GM18517 (cell line): ENCODE results near the gene CCDC154.
"Not testable (repeated sequence)": the region's sequence is repeated elsewhere in the genome, so short reads cannot be mapped to it uniquely, and the experiment has no call there.

Experiments
- ATAC-seq: cut with Tn5 transposase; IDR thresholded peaks from one replicate; pipeline ENCODE4 v1.9.1; 2021; ENCODE audit warnings: mild to moderate bottlenecking, moderate library complexity; ENCODE audit not compliant: unreplicated experiment

Gene CCDC154, protein sequence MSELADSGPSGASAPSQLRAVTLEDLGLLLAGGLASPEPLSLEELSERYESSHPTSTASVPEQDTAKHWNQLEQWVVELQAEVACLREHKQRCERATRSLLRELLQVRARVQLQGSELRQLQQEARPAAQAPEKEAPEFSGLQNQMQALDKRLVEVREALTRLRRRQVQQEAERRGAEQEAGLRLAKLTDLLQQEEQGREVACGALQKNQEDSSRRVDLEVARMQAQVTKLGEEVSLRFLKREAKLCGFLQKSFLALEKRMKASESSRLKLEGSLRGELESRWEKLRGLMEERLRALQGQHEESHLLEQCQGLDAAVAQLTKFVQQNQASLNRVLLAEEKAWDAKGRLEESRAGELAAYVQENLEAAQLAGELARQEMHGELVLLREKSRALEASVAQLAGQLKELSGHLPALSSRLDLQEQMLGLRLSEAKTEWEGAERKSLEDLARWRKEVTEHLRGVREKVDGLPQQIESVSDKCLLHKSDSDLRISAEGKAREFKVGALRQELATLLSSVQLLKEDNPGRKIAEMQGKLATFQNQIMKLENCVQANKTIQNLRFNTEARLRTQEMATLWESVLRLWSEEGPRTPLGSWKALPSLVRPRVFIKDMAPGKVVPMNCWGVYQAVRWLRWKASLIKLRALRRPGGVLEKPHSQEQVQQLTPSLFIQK

DNA sequence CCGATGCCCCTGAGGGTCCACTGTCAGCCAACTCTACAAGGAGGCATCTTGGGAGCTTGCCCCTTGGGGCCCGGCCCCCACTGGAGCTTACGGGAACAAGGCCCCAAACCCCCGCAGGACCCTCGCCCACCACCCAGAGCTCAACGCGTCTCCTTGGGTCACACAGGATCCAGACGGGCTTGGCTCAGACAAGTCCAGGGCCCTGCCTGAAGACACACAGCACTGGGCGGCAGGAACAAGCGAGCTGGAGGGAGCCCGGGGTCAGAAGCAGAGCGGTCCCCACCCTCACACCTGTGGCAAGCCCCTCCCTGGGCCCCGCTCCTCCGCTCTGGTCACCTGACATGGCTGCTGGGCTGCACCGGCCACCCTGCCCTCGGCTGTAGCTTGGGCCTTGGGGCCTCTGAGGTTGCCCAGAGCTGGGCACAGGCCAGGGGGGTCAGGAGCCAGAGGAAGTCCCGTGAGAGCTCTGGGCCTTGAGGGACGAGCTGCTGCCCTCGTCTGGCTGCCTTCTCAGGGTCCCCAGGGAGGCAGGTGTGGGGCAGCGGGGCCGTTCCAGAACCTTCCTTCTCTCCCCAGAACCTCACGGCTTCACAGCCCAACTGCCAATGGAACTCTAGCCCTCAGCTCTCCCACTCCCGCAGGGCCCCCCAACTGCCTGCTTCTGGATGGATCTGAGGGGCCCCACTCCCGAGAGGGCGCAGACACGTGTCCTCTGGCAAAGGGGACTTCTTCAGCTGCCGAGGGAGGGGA, at the start of gene CCDC154:
Gene CCDC154 (minus strand): TSS at position 577 of the 750 bp plus-strand sequence. CDS start 234 bp downstream, at position 343.
- ATAC-seq: no peak

- ATAC-seq: no peak
Observed at GRCh38 chr16:1493746-1494094, 49.4 kb upstream of the CCDC154 start.

GRCh38 chr16:1492923-1493745, 48.8 kb upstream of the CCDC154 start, which contains the start of gene TELO2:
Gene TELO2, plus strand, starts transcription at chr16:1493360. Its CDS starts 922 bp downstream, at chr16:1494282.
- ATAC-seq: no peak

DNA sequence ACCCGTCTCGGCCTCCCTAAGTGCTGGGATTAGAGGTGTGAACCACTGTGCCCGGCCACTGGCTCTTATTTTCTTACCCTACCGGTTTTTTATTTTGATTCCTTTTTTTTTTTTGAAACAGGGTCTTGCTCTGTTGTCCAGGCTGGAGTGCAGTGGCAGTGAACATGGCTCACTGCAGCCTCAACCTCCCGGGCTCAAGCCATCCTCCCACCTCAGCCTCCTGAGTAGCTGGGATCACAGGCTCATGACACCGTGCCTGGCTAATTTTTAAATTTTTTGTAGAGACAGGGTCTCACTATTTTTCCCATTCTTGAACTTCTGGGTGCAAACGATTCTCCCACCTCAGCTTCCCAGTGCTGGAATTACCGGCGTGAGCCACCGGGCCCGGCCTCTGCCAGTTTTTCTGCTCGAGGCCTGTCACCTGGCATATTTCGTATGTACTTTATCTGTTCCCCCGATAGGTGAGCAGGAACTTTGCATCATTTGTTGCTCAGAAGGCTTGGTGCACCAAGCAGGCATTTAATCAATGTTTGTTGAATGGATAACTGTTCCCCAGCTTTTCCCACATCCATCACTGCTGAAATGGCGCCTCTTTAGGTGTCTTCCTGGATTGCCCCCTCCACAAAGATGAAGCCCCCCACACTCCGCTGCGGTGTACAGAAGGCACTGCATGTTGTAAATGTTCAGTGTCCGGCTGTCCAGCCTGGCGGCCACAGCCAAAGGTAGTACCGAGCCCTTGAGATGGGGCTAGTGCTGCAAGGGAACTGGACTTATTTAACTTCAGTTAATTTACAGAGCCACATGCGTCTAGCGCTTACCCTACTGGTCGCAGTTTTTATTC, 47.9 kb upstream of the CCDC154 start:
- ATAC-seq: no peak

GRCh38 chr16:1491327-1491726, 47.0 kb upstream of the CCDC154 start:
- ATAC-seq: no peak

DNA sequence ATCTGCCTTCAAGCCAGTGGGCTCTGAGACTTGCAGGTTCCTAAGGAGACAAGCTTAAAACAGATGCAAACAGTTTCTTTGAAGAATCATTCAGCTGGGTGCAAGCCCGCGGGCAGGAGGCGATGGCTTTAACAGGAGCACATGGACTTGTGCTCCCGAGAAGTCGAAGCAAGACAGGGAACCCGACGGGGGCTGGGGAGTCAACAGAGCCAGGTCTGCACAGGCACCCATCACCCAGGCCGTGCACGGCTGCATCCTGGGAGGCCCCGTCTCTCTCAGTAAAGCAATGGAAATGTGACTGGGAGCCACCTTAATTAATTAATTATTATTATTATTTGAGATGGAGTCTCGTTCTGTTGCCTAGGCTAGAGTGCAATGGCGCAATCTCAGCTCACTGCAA, 44.7 kb upstream of the CCDC154 start:
- no peak for ATAC-seq

DNA sequence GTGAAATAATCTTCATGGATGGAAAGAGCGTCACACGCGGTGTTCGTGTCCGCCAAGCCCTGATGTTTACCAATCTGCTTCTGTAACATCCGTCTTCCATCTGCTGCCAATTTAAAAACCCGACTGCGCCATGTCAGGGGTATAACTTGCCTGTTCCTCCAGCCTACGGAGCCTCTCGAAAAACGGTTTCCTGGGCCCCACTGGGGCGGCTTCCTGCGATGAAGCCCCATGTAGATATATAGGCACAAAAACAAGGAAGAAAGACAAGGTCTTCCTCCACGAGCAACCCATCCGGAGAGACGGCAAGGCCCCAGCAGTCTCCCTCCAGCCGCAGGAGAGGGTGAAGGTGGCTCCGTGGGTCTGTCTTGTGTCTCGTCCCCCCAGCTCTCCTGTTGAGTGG, 44.3 kb upstream of the CCDC154 start, which contains the start of gene PTX4:
Gene PTX4 (minus strand): TSS at position 326 of the 400 bp plus-strand sequence. CDS start 35 bp downstream, at position 291.
- ATAC-seq: no peak

DNA sequence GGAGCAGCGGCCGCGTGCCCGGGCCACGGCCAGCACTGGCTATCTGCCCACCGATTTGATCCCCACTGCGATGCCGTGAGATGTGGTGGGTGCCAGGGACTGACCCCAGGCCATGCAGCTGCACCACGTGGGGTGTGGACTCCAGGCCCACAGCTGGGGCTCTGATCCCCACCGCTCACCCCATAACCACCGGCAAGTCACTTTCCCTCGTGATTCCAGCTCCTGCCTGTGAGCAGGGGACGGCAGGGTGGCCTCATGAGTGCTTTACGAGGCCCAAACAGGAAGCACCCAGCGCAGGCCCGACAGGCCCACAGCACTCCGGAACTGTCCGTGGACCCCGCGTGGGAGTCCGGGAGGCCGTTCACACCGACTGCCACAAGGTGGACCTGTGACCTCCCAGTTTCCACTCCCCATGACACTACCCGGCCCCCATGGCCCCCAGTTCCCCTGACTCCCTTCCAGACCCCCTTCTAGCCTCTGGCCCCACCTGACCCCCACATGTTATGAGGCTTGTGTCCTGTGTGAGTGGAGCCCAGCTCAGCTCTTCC, 43.8 kb upstream of the CCDC154 start:
- ATAC-seq: no peak

DNA sequence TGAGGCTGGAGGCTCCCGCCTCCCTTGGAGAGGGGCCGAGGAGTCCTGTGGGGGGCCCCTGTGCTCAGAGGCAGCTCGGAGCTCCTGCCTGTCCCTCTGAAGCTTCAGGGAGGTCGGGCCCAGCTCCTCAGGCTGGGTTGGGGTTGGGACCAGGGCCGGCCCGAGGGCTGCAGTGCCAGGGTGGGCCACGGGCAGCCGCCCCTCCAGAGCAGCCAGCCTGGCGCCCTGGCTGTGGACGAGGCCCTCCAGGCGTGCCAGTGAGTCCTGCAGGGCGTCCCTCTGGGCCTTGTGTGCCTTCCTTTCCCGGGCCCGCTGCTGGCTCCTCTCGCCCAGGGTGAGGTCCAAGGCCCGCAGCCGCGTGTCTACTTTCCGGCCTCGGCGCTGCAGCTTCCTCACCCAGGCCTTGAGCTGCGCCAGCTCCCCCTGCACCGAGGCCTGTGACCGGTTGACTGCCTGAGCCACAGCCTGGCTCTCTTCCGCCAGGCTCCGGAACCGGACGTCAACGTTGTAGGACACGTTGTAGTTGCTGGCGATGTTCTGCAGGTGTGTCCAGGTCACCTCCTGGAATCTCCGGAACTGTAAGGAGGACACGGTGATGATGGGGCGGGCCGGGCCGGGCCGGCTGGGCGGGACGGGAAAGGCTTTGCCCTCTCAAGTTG, 43.2 kb upstream of the CCDC154 start:
- ATAC-seq: no peak

GRCh38 chr16:1486551-1487390, 42.4 kb upstream of the CCDC154 start:
- no peak for ATAC-seq

DNA sequence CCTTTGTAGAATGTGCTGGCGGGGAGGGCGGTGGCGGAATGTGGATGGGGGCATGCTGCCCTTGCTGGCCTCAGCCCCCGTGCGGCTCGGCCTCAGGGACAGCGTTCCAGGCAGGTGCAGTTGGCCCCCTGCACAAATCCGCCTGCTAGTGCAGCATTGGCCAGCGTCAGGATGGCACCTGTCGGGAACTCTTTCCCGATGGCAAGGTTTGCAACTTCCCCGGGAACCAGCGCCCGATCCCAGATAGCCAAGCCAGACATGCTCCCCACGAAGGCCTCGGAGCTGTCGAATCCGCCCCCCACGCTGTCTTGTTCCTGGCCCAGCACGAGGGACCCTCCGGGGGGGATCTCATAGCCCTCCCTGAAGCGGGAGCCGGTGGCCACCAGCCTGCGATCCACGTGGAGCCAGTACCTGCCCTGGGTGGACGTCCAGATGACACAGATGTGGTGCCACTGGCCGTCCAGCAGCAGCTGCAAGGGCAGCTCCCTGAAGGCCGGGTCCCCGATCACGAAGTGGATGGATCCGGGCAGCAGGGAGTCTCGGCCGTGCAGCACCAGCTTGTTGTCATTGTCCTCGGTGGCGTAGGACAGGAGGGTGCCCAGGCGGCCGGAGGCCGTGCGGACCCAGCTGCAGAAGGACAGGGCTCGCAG, 41.6 kb upstream of the CCDC154 start:
- no peak for ATAC-seq

DNA sequence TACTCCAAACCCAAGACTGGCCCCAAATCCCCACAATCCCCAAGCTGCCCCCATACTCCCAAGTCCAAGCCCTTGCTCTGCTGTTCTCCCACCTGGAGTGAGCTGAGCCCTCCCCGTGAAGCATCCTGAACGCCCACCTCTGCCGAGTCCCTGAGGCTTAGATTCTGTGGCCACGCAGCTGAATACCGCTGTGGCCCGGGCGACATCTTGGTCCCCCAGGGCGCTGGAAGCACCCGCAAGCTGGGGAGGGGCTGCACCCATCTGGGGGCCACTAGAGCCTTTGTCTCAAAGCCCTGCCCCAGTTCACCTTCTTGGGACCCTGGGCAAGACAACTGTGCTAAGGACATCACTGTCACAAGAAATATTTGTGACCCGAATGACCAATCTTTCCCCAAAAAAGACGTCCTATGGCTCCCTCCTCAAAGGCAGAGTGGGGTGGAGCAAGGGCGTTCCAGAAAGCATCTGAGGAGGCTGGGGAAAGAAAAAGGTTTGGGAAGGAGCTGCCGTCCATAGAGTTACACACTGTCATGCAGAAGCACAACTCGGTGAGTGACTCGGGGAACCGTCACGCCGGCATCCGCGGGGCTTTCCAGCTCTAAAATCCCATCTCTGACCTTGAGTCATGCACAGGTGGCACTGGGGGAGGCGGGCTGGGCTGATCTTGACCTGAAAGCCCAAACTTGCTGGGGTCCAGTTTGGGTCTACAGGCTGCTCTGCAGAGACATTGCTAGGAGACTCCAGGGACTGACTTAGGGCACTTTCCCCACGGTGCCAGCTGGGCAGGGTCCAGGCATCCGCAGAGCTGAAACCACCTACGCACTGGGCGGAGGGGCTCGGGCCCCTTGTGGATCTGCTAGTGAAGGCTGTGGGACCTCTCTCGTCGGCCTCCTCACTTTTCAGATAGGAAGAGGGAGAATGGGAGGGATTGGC, 37.8 kb upstream of the CCDC154 start:
- ATAC-seq: no peak

- ATAC-seq: not testable (repeated sequence)
Observed at GRCh38 chr16:1478937-1479336, 34.6 kb upstream of the CCDC154 start.

- no peak for ATAC-seq
Observed at GRCh38 chr16:1477033-1477432, 32.7 kb upstream of the CCDC154 start.

GRCh38 chr16:1475552-1476114, 31.3 kb upstream of the CCDC154 start:
- ATAC-seq: no peak
